Thymus (tissue), 11 donors: Measurements from ENCODE around the gene CCT6B. TPM values are rescaled to one million over a fixed set of nuclear protein-coding genes. Genes with fewer than 3 reads are reported as not detected.

Source experiments
- DNase-seq, 9 donors: peaks; one replicate each; pipeline ENCODE4 v3.0.0-alpha.2; 2013; ENCODE audit warnings: low spot score in 9 of 9, low read depth in 6 of 9, missing footprints in 1 of 9
- H3K27ac ChIP-seq, 2 donors: one replicate each; pipeline ENCODE4 v1.5.1; 2013; ENCODE audit warnings: control low read depth in 1 of 2, low read depth in 1 of 2, low read length in 1 of 2, mild to moderate bottlenecking in 1 of 2, moderate library complexity in 1 of 2
- H3K27me3 ChIP-seq, 2 donors: one replicate each; pipeline ENCODE4 v1.5.1; 2013; ENCODE audit warnings: low read length in 1 of 2; ENCODE audit not compliant: control insufficient read depth in 2 of 2, insufficient read depth in 1 of 2
- H3K36me3 ChIP-seq, 2 donors: one replicate each; pipeline ENCODE4 v1.5.1; 2013; ENCODE audit warnings: low read length in 1 of 2, mild to moderate bottlenecking in 1 of 2, moderate library complexity in 1 of 2; ENCODE audit not compliant: control insufficient read depth in 2 of 2, insufficient read depth in 2 of 2
- H3K4me1 ChIP-seq, 2 donors: one replicate each; pipeline ENCODE4 v1.5.1; 2013; ENCODE audit warnings: low read length in 2 of 2; ENCODE audit not compliant: control insufficient read depth in 2 of 2, insufficient read depth in 2 of 2
- H3K4me3 ChIP-seq, 2 donors: one replicate each; pipeline ENCODE4 v1.5.1; 2013; ENCODE audit warnings: low read length in 2 of 2, control low read depth in 1 of 2, mild to moderate bottlenecking in 1 of 2
- H3K9me3 ChIP-seq, 2 donors: one replicate each; pipeline ENCODE4 v1.5.1; 2013; ENCODE audit warnings: low read length in 1 of 2, mild to moderate bottlenecking in 1 of 2; ENCODE audit not compliant: control insufficient read depth in 2 of 2, insufficient read depth in 1 of 2
- WGBS: extraction: QIAGEN DNeasy Blood & Tissue Kit; methylation state at CpG from one replicate; pipeline ENCODE4 v1.1.7; 2013; 5-methylcytosine and 5-hydroxymethylcytosine counted together
- polyA plus RNA-seq: library from polyadenylated mRNA; stranded (reverse); fragments of 200-250 nt; gene quantifications from one replicate; pipeline ENCODE4 v1.2.3, GENCODE V29; 2013
- total RNA-seq: library from RNA; stranded (reverse); fragments of 120-200 nt; gene quantifications from one replicate; pipeline ENCODE4 v1.2.4, GENCODE V29; 2013
- donor health status: healthy.

CCT6B gene
- total and polyA plus RNA-seq, 2 donors = 1.3 to 4.0 TPM

- H3K36me3 ChIP-seq = peaks cover 65 to 66% of the 10 kb centered on the region in 2 donors
- H3K27ac ChIP-seq = no peak overlapping the region
Measured at GRCh38 chr17:34999456-34999855, 38.2 kb upstream of the CCT6B start.

GRCh38 chr17:34998205-34998604, 36.9 kb upstream of the CCT6B start:
- H3K4me1 ChIP-seq = peaks cover 3 to 13% of the 10 kb centered on the region in 2 donors
- no peaks in the 10 kb centered on the region for H3K27me3 ChIP-seq
- H3K36me3 ChIP-seq = peaks cover 62 to 66% of the 10 kb centered on the region in 2 donors
- H3K4me3 ChIP-seq = no peak overlapping the region
- DNase-seq = peak; percentile 36 to 83 (median 54)
- no peak overlapping the region for H3K27ac ChIP-seq
- H3K9me3 ChIP-seq = no peaks in the 10 kb centered on the region
- 57% methylated on average over 5 of the region's 5 CpGs for WGBS

More at GRCh38 chr17:34999456-34999855, 38.2 kb upstream of the CCT6B start:
- Histone ChIP-seq H3K27me3 (no peaks in the 10 kb centered on the region), H3K4me3 (no peak overlapping the region), H3K9me3 (no peaks in the 10 kb centered on the region), H3K4me1 (peaks cover 3 to 13% of the 10 kb centered on the region in 2 donors)
- no peak for DNase-seq
- whole genome bisulfite sequencing = 97% methylated on average over 2 of the region's 2 CpGs

GRCh38 chr17:34997355-34997862, 36.1 kb upstream of the CCT6B start:
- H3K36me3 ChIP-seq = peaks cover 59 to 65% of the 10 kb centered on the region in 2 donors
- H3K27me3 ChIP-seq = no peaks in the 10 kb centered on the region
- peaks cover 3 to 13% of the 10 kb centered on the region in 2 donors for H3K4me1 ChIP-seq
- DNase-seq = peak in 1 of 9 donors; percentile 37
- H3K9me3 ChIP-seq = no peaks in the 10 kb centered on the region
- WGBS = 91% methylated on average over 11 of the region's 11 CpGs
- H3K4me3 ChIP-seq = no peak overlapping the region
- peak overlapping the region in 1 of 2 donors; percentile 40 for H3K27ac ChIP-seq

- peaks cover 3 to 13% of the 10 kb centered on the region in 2 donors for H3K4me1 ChIP-seq
- H3K27ac ChIP-seq = peak overlapping the region in 1 of 2 donors; percentile 11
- H3K27me3 ChIP-seq = no peaks in the 10 kb centered on the region
- 96% methylated on average over 3 of the region's 3 CpGs for WGBS
- no peak for DNase-seq
- H3K9me3 ChIP-seq = no peaks in the 10 kb centered on the region
- H3K4me3 ChIP-seq = no peak overlapping the region
- H3K36me3 ChIP-seq = peaks cover 55 to 69% of the 10 kb centered on the region in 2 donors
Measured at GRCh38 chr17:34996422-34997285, 35.4 kb upstream of the CCT6B start.

GRCh38 chr17:34993031-34993430, 31.8 kb upstream of the CCT6B start:
- Histone ChIP-seq H3K36me3 (peaks cover 67 to 74% of the 10 kb centered on the region in 2 donors), H3K27me3 (no peaks in the 10 kb centered on the region), H3K4me3 (no peak overlapping the region), H3K4me1 (peaks cover 0 to 8% of the 10 kb centered on the region in 2 donors), H3K9me3 (no peaks in the 10 kb centered on the region), H3K27ac (no peak overlapping the region)
- no peak for DNase-seq
- 86% methylated on average over 2 of the region's 2 CpGs for whole genome bisulfite sequencing

DNA sequence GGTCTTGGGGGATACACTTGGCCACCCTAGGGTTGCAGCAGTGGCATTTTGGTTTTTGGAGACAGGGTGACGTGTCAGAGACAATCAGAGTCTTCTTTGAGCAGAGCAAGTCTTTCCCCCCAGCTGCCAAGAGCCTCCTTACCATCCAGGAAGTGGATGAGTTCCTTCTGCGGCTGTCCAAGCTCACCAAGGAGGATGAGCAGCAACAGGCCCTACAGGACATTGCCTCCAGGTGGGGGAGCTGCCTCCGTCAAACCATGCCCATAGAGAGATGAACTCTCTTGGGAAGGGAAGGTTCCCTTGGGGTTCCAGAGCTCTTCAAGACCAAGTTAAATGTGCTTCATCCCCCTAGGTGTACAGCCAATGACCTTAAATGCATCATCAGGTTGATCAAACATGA, 30.3 kb upstream of the CCT6B start:
- no peak overlapping the region for H3K4me3 ChIP-seq
- DNase-seq = no peak
- H3K36me3 ChIP-seq = peaks cover 68 to 73% of the 10 kb centered on the region in 2 donors
- 92% methylated on average over 3 of the region's 3 CpGs for WGBS
- H3K9me3 ChIP-seq = no peaks in the 10 kb centered on the region
- no peak overlapping the region for H3K27ac ChIP-seq
- H3K27me3 ChIP-seq = no peaks in the 10 kb centered on the region
- H3K4me1 ChIP-seq = peaks cover 0 to under 1% of the 10 kb centered on the region in 2 donors

DNA sequence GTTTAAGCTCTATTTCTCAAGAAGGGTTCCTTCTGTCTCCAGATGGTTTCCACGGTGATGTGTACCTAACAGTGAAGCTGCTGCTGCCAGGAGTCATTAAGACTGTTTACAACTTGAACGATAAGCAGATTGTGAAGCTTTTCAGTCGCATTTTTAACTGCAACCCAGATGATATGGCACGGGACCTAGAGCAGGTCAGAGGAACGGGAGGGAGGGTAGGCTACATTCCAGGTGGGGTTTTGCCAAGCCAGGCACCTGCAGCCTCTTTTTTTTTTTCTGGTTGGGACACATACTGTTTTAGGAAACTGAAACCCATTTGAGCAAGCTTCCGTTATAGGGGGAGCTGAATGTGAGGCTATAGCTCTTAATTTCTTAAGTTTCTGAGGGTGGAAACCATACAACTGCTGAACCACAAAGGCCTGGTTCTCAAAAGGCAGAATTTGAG, 29.7 kb upstream of the CCT6B start:
- 89% methylated on average over 6 of the region's 6 CpGs for WGBS
- peak in 1 of 9 donors; percentile 6 for DNase-seq
- Histone ChIP-seq H3K36me3 (peaks cover 62 to 67% of the 10 kb centered on the region in 2 donors), H3K9me3 (no peaks in the 10 kb centered on the region), H3K4me1 (no peaks in the 10 kb centered on the region), H3K27ac (peak overlapping the region in 1 of 2 donors; percentile 9), H3K27me3 (no peaks in the 10 kb centered on the region), H3K4me3 (no peak overlapping the region)

DNA sequence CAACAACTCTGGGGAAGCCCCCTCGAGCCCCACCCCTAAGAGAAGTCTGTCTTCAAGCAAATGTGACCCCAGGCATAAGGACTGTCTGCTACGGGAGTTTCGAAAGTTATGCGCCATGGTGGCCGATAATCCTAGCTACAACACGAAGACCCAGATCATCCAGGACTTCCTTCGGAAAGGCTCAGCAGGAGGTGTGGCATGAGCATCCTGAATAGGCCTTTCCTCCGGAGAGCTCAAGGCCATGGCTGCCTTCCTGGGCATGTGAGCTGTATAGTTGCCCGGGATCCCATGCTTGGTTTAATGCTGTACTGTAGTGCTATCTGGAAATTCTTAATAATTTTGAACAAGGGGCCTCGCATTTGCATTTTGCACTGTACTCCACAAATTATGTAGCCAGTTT, 28.2 kb upstream of the CCT6B start:
- no peaks in the 10 kb centered on the region for H3K9me3 ChIP-seq
- WGBS = 98% methylated on average over 10 of the region's 10 CpGs
- no peak overlapping the region for H3K27ac ChIP-seq
- DNase-seq = no peak
- peaks cover 47 to 57% of the 10 kb centered on the region in 2 donors for H3K36me3 ChIP-seq
- H3K27me3 ChIP-seq = no peaks in the 10 kb centered on the region
- H3K4me3 ChIP-seq = no peak overlapping the region
- H3K4me1 ChIP-seq = no peaks in the 10 kb centered on the region

- 97% methylated on average over 2 of the region's 2 CpGs for WGBS
- Histone ChIP-seq H3K27me3 (no peaks in the 10 kb centered on the region), H3K36me3 (peaks cover 42 to 49% of the 10 kb centered on the region in 2 donors), H3K4me1 (no peaks in the 10 kb centered on the region), H3K9me3 (no peaks in the 10 kb centered on the region), H3K4me3 (no peak overlapping the region), H3K27ac (no peak overlapping the region)
- DNase-seq = no peak
Measured at GRCh38 chr17:34988644-34989043, 27.4 kb upstream of the CCT6B start.
